ENCODE results near the gene IGSF21. TPM values are rescaled to one million over a fixed set of nuclear protein-coding genes. Genes with fewer than 3 reads are reported as not detected.

Gene IGSF21
- total RNA-seq, 2 experiments from 2014 or later: not detected

DNA sequence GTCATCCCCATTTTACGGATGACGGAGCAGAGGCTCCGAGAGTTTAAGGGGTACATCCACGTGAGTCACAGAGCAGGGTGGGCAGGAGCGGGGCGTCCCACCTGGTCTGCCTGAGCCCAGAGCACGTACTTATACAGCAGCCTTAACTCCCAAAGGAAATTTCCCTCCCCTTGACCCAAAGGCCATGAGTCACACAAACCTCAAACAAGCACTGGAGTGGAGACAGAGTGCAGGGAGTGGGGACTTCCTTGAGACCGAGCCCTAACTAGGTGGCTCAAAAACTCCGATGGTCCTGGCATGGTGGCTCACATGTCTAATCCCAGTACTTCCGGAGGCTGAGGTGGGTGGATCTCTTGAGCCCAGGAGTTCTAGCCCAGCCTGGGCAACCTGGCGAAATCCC lies 231.6 kb downstream of the IGSF21 start:
- no peak for DNase-seq
- Mint-ChIP-seq H3K27me3 (ENCODE audit: low read depth) (peaks cover 6% of the 10 kb centered on the region), H3K27ac (no peak overlapping the region), H3K4me1 (ENCODE audit: low read depth) (no peaks in the 10 kb centered on the region), H3K9me3 (no peaks in the 10 kb centered on the region), H3K36me3 (ENCODE audit: low read depth) (no peaks in the 10 kb centered on the region), H3K4me3 (no peak overlapping the region)
- intact Hi-C loops (cut with micrococcal nuclease): no loop called here
- CTCF ChIA-PET: no interaction called here

DNA sequence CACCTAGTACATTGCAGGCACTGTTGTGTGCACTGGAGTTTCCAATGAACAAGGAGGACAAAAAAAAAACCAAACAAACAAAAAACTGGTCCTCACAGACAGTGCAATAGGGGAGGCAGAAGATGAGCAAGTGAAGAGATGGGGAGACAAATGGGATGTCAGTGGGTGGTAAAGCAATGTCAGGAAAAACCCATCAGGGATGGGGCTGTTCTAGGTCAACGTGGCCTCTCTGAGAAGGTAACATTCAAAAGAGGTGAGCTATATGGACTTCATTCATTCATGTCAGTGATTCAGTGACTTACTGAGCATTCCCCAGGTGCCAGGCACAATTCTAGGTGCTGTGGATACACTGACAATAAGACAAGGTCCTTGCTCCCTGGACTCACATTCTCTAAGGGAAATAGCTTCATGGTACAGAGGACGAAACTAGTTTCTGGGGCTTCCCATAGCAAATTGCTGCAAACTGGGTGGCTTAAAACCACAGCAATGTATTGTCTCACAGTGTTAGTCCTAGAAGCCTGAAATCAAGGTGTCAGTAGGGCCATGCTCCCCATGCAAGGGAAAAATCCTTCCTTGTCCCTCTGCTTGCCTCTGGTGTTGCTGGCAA lies 232.7 kb downstream of the IGSF21 start:
- peaks cover 6% of the 10 kb centered on the region for H3K27me3 Mint-ChIP-seq (ENCODE audit: low read depth)
- CTCF ChIA-PET: no interaction called here
- H3K27ac Mint-ChIP-seq: no peak overlapping the region
- intact Hi-C loops (cut with micrococcal nuclease): no loop called here
- no peak for DNase-seq
- no peaks in the 10 kb centered on the region for H3K4me1 Mint-ChIP-seq (ENCODE audit: low read depth)
- no peaks in the 10 kb centered on the region for H3K9me3 Mint-ChIP-seq
- no peak overlapping the region for H3K4me3 Mint-ChIP-seq
- H3K36me3 Mint-ChIP-seq (ENCODE audit: low read depth): no peaks in the 10 kb centered on the region

DNA sequence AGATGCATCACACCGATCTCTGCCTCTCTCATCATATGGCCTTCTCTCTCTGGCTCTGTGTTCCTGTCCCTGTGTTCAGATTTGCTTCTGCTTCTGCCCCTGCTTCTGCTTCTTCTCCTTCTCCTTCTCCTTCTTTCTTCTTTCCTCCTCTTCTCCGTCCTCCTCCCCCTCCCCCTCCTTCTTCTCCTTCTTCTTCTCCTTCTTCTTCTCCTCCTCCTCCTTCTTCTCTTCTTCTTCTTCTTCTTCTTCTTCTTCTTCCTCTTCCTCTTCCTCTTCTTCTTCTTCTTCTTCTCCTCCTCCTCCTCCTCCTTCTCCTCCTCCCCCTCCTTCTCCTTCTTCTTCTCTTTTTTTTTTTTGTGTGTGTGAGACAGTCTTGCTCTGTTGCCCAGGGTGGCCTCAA lies 233.2 kb downstream of the IGSF21 start:
- H3K36me3 Mint-ChIP-seq (ENCODE audit: low read depth): no peaks in the 10 kb centered on the region
- intact Hi-C loops (cut with micrococcal nuclease): no loop called here
- no peaks in the 10 kb centered on the region for H3K9me3 Mint-ChIP-seq
- H3K4me3 Mint-ChIP-seq: no peak overlapping the region
- no peak for DNase-seq
- no peak overlapping the region for H3K27ac Mint-ChIP-seq
- CTCF ChIA-PET: no interaction called here
- peaks cover 6% of the 10 kb centered on the region for H3K27me3 Mint-ChIP-seq (ENCODE audit: low read depth)
- H3K4me1 Mint-ChIP-seq (ENCODE audit: low read depth): no peaks in the 10 kb centered on the region

GRCh38 chr1:18341291-18342069 lies 233.9 kb downstream of the IGSF21 start:
- no peak overlapping the region for H3K27ac Mint-ChIP-seq
- peaks cover 9% of the 10 kb centered on the region for H3K27me3 Mint-ChIP-seq (ENCODE audit: low read depth)
- intact Hi-C loops (cut with micrococcal nuclease): no loop called here
- no peaks in the 10 kb centered on the region for H3K4me1 Mint-ChIP-seq (ENCODE audit: low read depth)
- H3K9me3 Mint-ChIP-seq: no peaks in the 10 kb centered on the region
- no peaks in the 10 kb centered on the region for H3K36me3 Mint-ChIP-seq (ENCODE audit: low read depth)
- H3K4me3 Mint-ChIP-seq: no peak overlapping the region
- CTCF ChIA-PET: no interaction called here
- no peak for DNase-seq

GRCh38 chr1:18342744-18343143 lies 235.1 kb downstream of the IGSF21 start:
- H3K4me3 Mint-ChIP-seq: no peak overlapping the region
- peaks cover 9% of the 10 kb centered on the region for H3K27me3 Mint-ChIP-seq (ENCODE audit: low read depth)
- H3K36me3 Mint-ChIP-seq (ENCODE audit: low read depth): no peaks in the 10 kb centered on the region
- H3K9me3 Mint-ChIP-seq: no peaks in the 10 kb centered on the region
- CTCF ChIA-PET: no interaction called here
- H3K27ac Mint-ChIP-seq: no peak overlapping the region
- no peaks in the 10 kb centered on the region for H3K4me1 Mint-ChIP-seq (ENCODE audit: low read depth)
- no peak for DNase-seq
- intact Hi-C loops (cut with micrococcal nuclease): no loop called here

- CTCF ChIA-PET: no interaction called here
- DNase-seq: no peak
- intact Hi-C loops (cut with micrococcal nuclease): no loop called here
- Mint-ChIP-seq H3K27ac (no peak overlapping the region), H3K9me3 (no peaks in the 10 kb centered on the region), H3K4me1 (ENCODE audit: low read depth) (no peaks in the 10 kb centered on the region), H3K27me3 (ENCODE audit: low read depth) (peaks cover 9% of the 10 kb centered on the region), H3K36me3 (ENCODE audit: low read depth) (no peaks in the 10 kb centered on the region), H3K4me3 (no peak overlapping the region)
Measured at GRCh38 chr1:18343581-18343980, 236.0 kb downstream of the IGSF21 start.

GRCh38 chr1:18344755-18345154 lies 237.2 kb downstream of the IGSF21 start:
- Mint-ChIP-seq H3K36me3 (ENCODE audit: low read depth) (no peaks in the 10 kb centered on the region), H3K9me3 (no peaks in the 10 kb centered on the region), H3K27ac (no peak overlapping the region), H3K27me3 (ENCODE audit: low read depth) (peaks cover 9% of the 10 kb centered on the region), H3K4me3 (no peak overlapping the region), H3K4me1 (ENCODE audit: low read depth) (no peaks in the 10 kb centered on the region)
- intact Hi-C loops (cut with micrococcal nuclease): no loop called here
- no peak for DNase-seq
- CTCF ChIA-PET: no interaction called here

GRCh38 chr1:18347559-18347958 lies 240.0 kb downstream of the IGSF21 start:
- Mint-ChIP-seq H3K27me3 (ENCODE audit: low read depth) (peaks cover 20% of the 10 kb centered on the region), H3K4me1 (ENCODE audit: low read depth) (no peaks in the 10 kb centered on the region), H3K36me3 (ENCODE audit: low read depth) (no peaks in the 10 kb centered on the region), H3K27ac (no peak overlapping the region), H3K9me3 (no peaks in the 10 kb centered on the region), H3K4me3 (no peak overlapping the region)
- intact Hi-C loops (cut with micrococcal nuclease): no loop called here
- DNase-seq: no peak
- CTCF ChIA-PET: no interaction called here

GRCh38 chr1:18348354-18348753 lies 240.8 kb downstream of the IGSF21 start:
- intact Hi-C loops (cut with micrococcal nuclease): no loop called here
- no peaks in the 10 kb centered on the region for H3K36me3 Mint-ChIP-seq (ENCODE audit: low read depth)
- no peak overlapping the region for H3K27ac Mint-ChIP-seq
- no peak for DNase-seq
- no peak overlapping the region for H3K4me3 Mint-ChIP-seq
- peaks cover 21% of the 10 kb centered on the region for H3K27me3 Mint-ChIP-seq (ENCODE audit: low read depth)
- CTCF ChIA-PET: interaction anchor here (1.0 kb wide), 2 partner anchors 233 to 249 kb away, joined by 3 read pairs; no protein-coding TSS in a partner anchor
- no peaks in the 10 kb centered on the region for H3K9me3 Mint-ChIP-seq
- H3K4me1 Mint-ChIP-seq (ENCODE audit: low read depth): no peaks in the 10 kb centered on the region

GRCh38 chr1:18350747-18351146 lies 243.1 kb downstream of the IGSF21 start:
- Mint-ChIP-seq H3K4me1 (ENCODE audit: low read depth) (no peaks in the 10 kb centered on the region), H3K27me3 (ENCODE audit: low read depth) (peaks cover 35% of the 10 kb centered on the region), H3K36me3 (ENCODE audit: low read depth) (no peaks in the 10 kb centered on the region), H3K9me3 (no peaks in the 10 kb centered on the region), H3K27ac (no peak overlapping the region), H3K4me3 (no peak overlapping the region)
- CTCF ChIA-PET: no interaction called here
- DNase-seq: no peak
- intact Hi-C loops (cut with micrococcal nuclease): no loop called here

- no peaks in the 10 kb centered on the region for H3K9me3 Mint-ChIP-seq
- H3K27ac Mint-ChIP-seq: no peak overlapping the region
- peaks cover 41% of the 10 kb centered on the region for H3K27me3 Mint-ChIP-seq (ENCODE audit: low read depth)
- intact Hi-C loops (cut with micrococcal nuclease): no loop called here
- CTCF ChIA-PET: interaction anchor here (0.5 kb wide), 1 partner anchor 1259 kb away, joined by 3 read pairs; no protein-coding TSS in a partner anchor
- DNase-seq: no peak
- no peaks in the 10 kb centered on the region for H3K4me1 Mint-ChIP-seq (ENCODE audit: low read depth)
- no peaks in the 10 kb centered on the region for H3K36me3 Mint-ChIP-seq (ENCODE audit: low read depth)
- H3K4me3 Mint-ChIP-seq: no peak overlapping the region
Measured at GRCh38 chr1:18351735-18352134, 244.1 kb downstream of the IGSF21 start.

GRCh38 chr1:18352636-18353265 lies 245.2 kb downstream of the IGSF21 start:
- DNase-seq: no peak
- Mint-ChIP-seq H3K4me1 (ENCODE audit: low read depth) (no peaks in the 10 kb centered on the region), H3K4me3 (no peak overlapping the region), H3K36me3 (ENCODE audit: low read depth) (no peaks in the 10 kb centered on the region), H3K27ac (no peak overlapping the region), H3K27me3 (ENCODE audit: low read depth) (peaks cover 48% of the 10 kb centered on the region), H3K9me3 (no peaks in the 10 kb centered on the region)
- intact Hi-C loops (cut with micrococcal nuclease): no loop called here
- CTCF ChIA-PET: no interaction called here

DNA sequence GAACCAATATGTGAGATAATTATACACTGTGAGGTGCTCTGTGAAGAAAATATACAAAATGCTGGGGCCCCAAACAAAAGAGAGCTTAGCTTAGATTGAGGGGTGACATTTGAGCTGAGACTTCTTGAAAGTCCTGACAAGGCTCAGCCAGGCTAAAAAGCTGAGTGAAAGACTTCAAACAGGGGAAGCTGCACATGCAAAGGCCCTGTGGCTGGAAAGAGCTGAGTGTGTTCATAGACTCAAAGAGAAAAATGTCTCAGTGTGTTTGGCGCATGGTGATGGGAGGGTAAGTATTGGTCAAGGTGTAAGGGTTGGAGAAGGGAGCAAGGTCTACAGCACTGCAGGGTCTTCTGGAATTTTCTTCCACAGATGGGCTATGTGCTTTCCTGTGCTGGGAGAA lies 245.9 kb downstream of the IGSF21 start:
- Mint-ChIP-seq H3K4me3 (no peak overlapping the region), H3K27me3 (ENCODE audit: low read depth) (peaks cover 54% of the 10 kb centered on the region), H3K4me1 (ENCODE audit: low read depth) (no peaks in the 10 kb centered on the region), H3K9me3 (no peaks in the 10 kb centered on the region), H3K36me3 (ENCODE audit: low read depth) (no peaks in the 10 kb centered on the region), H3K27ac (no peak overlapping the region)
- DNase-seq: no peak
- CTCF ChIA-PET: no interaction called here
- intact Hi-C loops (cut with micrococcal nuclease): no loop called here

Measured in activated naive CD4-positive, alpha-beta T cell treated with anti-CD3 and anti-CD28 coated beads for 36 hours (primary cell).